Neuron (in vitro differentiated cells): ENCODE measurements around the gene TEX261.
"Not testable (repeated sequence)": the region's sequence is repeated elsewhere in the genome, so short reads cannot be mapped to it uniquely, and the experiment has no call there.

Experiments
- H2AFZ ChIP-seq: one replicate; pipeline ENCODE4 v1.6.1; 2013; ENCODE audit warnings: low read depth, mild to moderate bottlenecking, inconsistent platforms, low read length, moderate library complexity
- H3K27me3 ChIP-seq: one replicate; pipeline ENCODE4 v1.6.1; 2013; ENCODE audit warnings: low read length; ENCODE audit not compliant: insufficient read depth
- H3K36me3 ChIP-seq: one replicate; pipeline ENCODE4 v1.6.1; 2013; ENCODE audit warnings: low read length; ENCODE audit not compliant: insufficient read depth
- H3K4me1 ChIP-seq: one replicate; pipeline ENCODE4 v1.6.1; 2013; ENCODE audit warnings: low read length; ENCODE audit not compliant: insufficient read depth
- H3K4me3 ChIP-seq: 2 replicates; pipeline ENCODE4 v1.5.1; 2013; ENCODE audit warnings: mild to moderate bottlenecking, low read length, moderate library complexity
- H3K9me3 ChIP-seq: one replicate; pipeline ENCODE4 v1.6.1; 2013; ENCODE audit warnings: low read length

Gene TEX261

GRCh38 chr2:70994699-70995425, at the start of gene TEX261:
Gene TEX261, minus strand, starts transcription at chr2:70994873. Its CDS starts 116 bp downstream, at chr2:70994757.
- Histone ChIP-seq H3K9me3 (no peaks in the 10 kb centered on the region), H3K4me1 (peaks cover 19% of the 10 kb centered on the region), H3K36me3 (peaks cover 13% of the 10 kb centered on the region), H3K27me3 (no peaks in the 10 kb centered on the region), H3K4me3 (peak within 1 kb of the TSS; percentile 81), H2AFZ (peak within 1 kb of the TSS; percentile 99)

- Histone ChIP-seq H3K4me3 (no peak overlapping the region), H3K9me3 (no peaks in the 10 kb centered on the region), H3K27me3 (peaks cover 2% of the 10 kb centered on the region), H3K4me1 (peaks cover 10% of the 10 kb centered on the region), H2AFZ (no peak overlapping the region), H3K36me3 (no peaks in the 10 kb centered on the region)
Observed at GRCh38 chr2:71043531-71044407, 49.1 kb upstream of the TEX261 start.

- Histone ChIP-seq H3K4me3 (no peak overlapping the region), H2AFZ (no peak overlapping the region), H3K9me3 (no peaks in the 10 kb centered on the region), H3K27me3 (peaks cover 2% of the 10 kb centered on the region), H3K4me1 (peaks cover 3% of the 10 kb centered on the region), H3K36me3 (no peaks in the 10 kb centered on the region)
Observed at GRCh38 chr2:71042287-71042686, 47.6 kb upstream of the TEX261 start.

- H2AFZ ChIP-seq, H3K4me1 ChIP-seq, H3K9me3 ChIP-seq, H3K36me3 ChIP-seq, H3K4me3 ChIP-seq, H3K27me3 ChIP-seq: not testable (repeated sequence)
Observed at GRCh38 chr2:71036296-71036695, 41.6 kb upstream of the TEX261 start.

- not testable (repeated sequence) for H2AFZ ChIP-seq, H3K9me3 ChIP-seq, H3K4me3 ChIP-seq, H3K4me1 ChIP-seq, H3K27me3 ChIP-seq, H3K36me3 ChIP-seq
Observed at GRCh38 chr2:71023553-71024243, 29.0 kb upstream of the TEX261 start.

- H3K4me1 ChIP-seq, H3K9me3 ChIP-seq, H2AFZ ChIP-seq, H3K4me3 ChIP-seq, H3K36me3 ChIP-seq, H3K27me3 ChIP-seq: not testable (repeated sequence)
Observed at GRCh38 chr2:71021394-71021793, 26.7 kb upstream of the TEX261 start.

- H3K4me1 ChIP-seq, H3K9me3 ChIP-seq, H2AFZ ChIP-seq, H3K27me3 ChIP-seq, H3K36me3 ChIP-seq, H3K4me3 ChIP-seq: not testable (repeated sequence)
Observed at GRCh38 chr2:71019989-71020388, 25.3 kb upstream of the TEX261 start.

- Histone ChIP-seq H3K36me3 (no peaks in the 10 kb centered on the region), H2AFZ (no peak overlapping the region), H3K27me3 (no peaks in the 10 kb centered on the region), H3K4me1 (peaks cover 5% of the 10 kb centered on the region), H3K9me3 (peaks cover 5% of the 10 kb centered on the region), H3K4me3 (no peak overlapping the region)
Observed at GRCh38 chr2:71018625-71019024, 24.0 kb upstream of the TEX261 start.

GRCh38 chr2:71011786-71012185, 17.1 kb upstream of the TEX261 start:
- H2AFZ ChIP-seq, H3K4me1 ChIP-seq, H3K9me3 ChIP-seq, H3K27me3 ChIP-seq, H3K4me3 ChIP-seq, H3K36me3 ChIP-seq: not testable (repeated sequence)

- Histone ChIP-seq H3K36me3 (no peaks in the 10 kb centered on the region), H3K27me3 (peaks cover 4% of the 10 kb centered on the region), H3K4me3 (no peak overlapping the region)
Observed at GRCh38 chr2:71008342-71008741, 13.7 kb upstream of the TEX261 start.

GRCh38 chr2:71006955-71007799, 12.5 kb upstream of the TEX261 start:
- Histone ChIP-seq H3K9me3 (no peaks in the 10 kb centered on the region), H3K36me3 (no peaks in the 10 kb centered on the region), H3K27me3 (peaks cover 4% of the 10 kb centered on the region), H3K4me3 (no peak overlapping the region), H3K4me1 (peaks cover 4% of the 10 kb centered on the region), H2AFZ (no peak overlapping the region)

More at GRCh38 chr2:71008342-71008741, 13.7 kb upstream of the TEX261 start:
- Histone ChIP-seq H3K4me1 (no peaks in the 10 kb centered on the region), H2AFZ (no peak overlapping the region), H3K9me3 (no peaks in the 10 kb centered on the region)

GRCh38 chr2:71006323-71006722, 11.7 kb upstream of the TEX261 start:
- Histone ChIP-seq H3K4me3 (no peak overlapping the region), H3K9me3 (no peaks in the 10 kb centered on the region), H3K36me3 (no peaks in the 10 kb centered on the region), H2AFZ (no peak overlapping the region), H3K27me3 (peaks cover 4% of the 10 kb centered on the region), H3K4me1 (peaks cover 12% of the 10 kb centered on the region)
